GM19324 (cell line): Measurements from ENCODE around the gene SYNJ1.
"Not testable (repeated sequence)": the region's sequence is repeated elsewhere in the genome, so short reads cannot be mapped to it uniquely, and the experiment has no call there.

Source experiments
- ATAC-seq: cut with Tn5 transposase; IDR thresholded peaks from one replicate; pipeline ENCODE4 v1.9.1; 2021; ENCODE audit warnings: mild to moderate bottlenecking, moderate library complexity; ENCODE audit not compliant: unreplicated experiment, low FRiP score

Gene SYNJ1

GRCh38 chr21:32727687-32728455 is at the start of gene SYNJ1:
SYNJ1 (minus strand) TSS chr21:32728013; CDS start chr21:32726895, 1,118 bp downstream.
- peak; percentile 94 for ATAC-seq

- ATAC-seq = no peak
These were observed 49.5 kb upstream of the SYNJ1 start for GRCh38 chr21:32777269-32777668.

GRCh38 chr21:32776743-32777142 is 48.9 kb upstream of the SYNJ1 start:
- ATAC-seq = no peak

- not testable (repeated sequence) for ATAC-seq
These were observed 45.2 kb upstream of the SYNJ1 start for GRCh38 chr21:32773048-32773344.

- ATAC-seq = no peak
These were observed 44.7 kb upstream of the SYNJ1 start for GRCh38 chr21:32772281-32773047.

GRCh38 chr21:32770871-32771523 is 43.2 kb upstream of the SYNJ1 start:
- peak; percentile 58 for ATAC-seq

GRCh38 chr21:32768530-32768929 is 40.7 kb upstream of the SYNJ1 start:
- ATAC-seq = no peak

GRCh38 chr21:32765058-32765457 is 37.2 kb upstream of the SYNJ1 start:
- no peak for ATAC-seq

GRCh38 chr21:32764186-32764585 is 36.4 kb upstream of the SYNJ1 start:
- no peak for ATAC-seq

GRCh38 chr21:32757804-32758203 is 30.0 kb upstream of the SYNJ1 start:
- no peak for ATAC-seq

- no peak for ATAC-seq
These were observed 28.3 kb upstream of the SYNJ1 start for GRCh38 chr21:32756096-32756495.

- no peak for ATAC-seq
These were observed 26.2 kb upstream of the SYNJ1 start for GRCh38 chr21:32753818-32754585.

GRCh38 chr21:32750405-32750804 is 22.6 kb upstream of the SYNJ1 start:
- no peak for ATAC-seq

GRCh38 chr21:32749662-32750061 is 21.8 kb upstream of the SYNJ1 start:
- no peak for ATAC-seq

- no peak for ATAC-seq
These were observed 20.7 kb upstream of the SYNJ1 start for GRCh38 chr21:32748529-32748928.

GRCh38 chr21:32747396-32747795 is 19.6 kb upstream of the SYNJ1 start:
- no peak for ATAC-seq

- ATAC-seq = not testable (repeated sequence)
These were observed 18.9 kb upstream of the SYNJ1 start for GRCh38 chr21:32746711-32747110.

- ATAC-seq = no peak
These were observed 14.6 kb upstream of the SYNJ1 start for GRCh38 chr21:32742396-32742795.

GRCh38 chr21:32741336-32741735 is 13.5 kb upstream of the SYNJ1 start:
- ATAC-seq = no peak

GRCh38 chr21:32739946-32740345 is 12.1 kb upstream of the SYNJ1 start:
- no peak for ATAC-seq

GRCh38 chr21:32736083-32736482 is 8.3 kb upstream of the SYNJ1 start:
- ATAC-seq = not testable (repeated sequence)
